Measurements from ENCODE around the gene FRS3. TPM values are rescaled to one million over a fixed set of nuclear protein-coding genes. Genes with fewer than 3 reads are reported as not detected.

FRS3 gene
- total and polyA plus RNA-seq, 2 of the 8 experiments (the other 6 are each of a cell fraction or from before 2014, with no cell fraction given): 3.4 to 4.4 TPM

DNA sequence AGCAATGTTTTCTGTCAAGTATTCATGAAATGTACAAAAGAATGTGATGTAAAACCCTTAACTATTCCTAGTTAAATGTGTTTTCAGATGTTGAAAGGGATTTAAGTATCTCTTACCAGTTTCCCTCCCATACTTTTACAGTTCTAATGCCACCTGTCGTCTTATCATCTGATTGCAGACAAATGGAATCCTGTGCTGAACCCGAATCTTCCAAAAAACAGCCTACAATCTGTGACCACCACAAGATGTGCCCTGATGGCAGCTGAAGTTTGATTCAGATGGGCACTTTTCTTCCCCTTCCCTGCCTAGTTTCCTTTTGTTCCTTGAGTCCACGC lies 9.7 kb upstream of the FRS3 start:
- peaks cover 0 to 4% (median 3%) of the 10 kb centered on the region in 4 experiments; a peak in 6 of 7 replicates for H3K4me1 ChIP-seq (replicated peaks in 1 of 4; ENCODE audit: control insufficient read depth in 3 of 4, insufficient read depth in 4 of 4, low read length in 3 of 4)
- H3K56ac ChIP-seq (replicated peaks; ENCODE audit: insufficient read length, low read depth, low read length): no peak overlapping the region
- H2BK20ac ChIP-seq (ENCODE audit: low read length): no peak overlapping the region
- no peaks in the 10 kb centered on the region for H3K9me3 ChIP-seq (ENCODE audit: insufficient read depth in 2 of 2, low read depth in 1 of 2, low read length in 1 of 2)
- WGBS, 2 experiments (ENCODE audit: extremely low coverage in 1 of 2, insufficient coverage in 1 of 2, insufficient read length in 1 of 2, insufficient replicate concordance in 2 of 2, low coverage in 1 of 2, low lambda C conversion rate in 2 of 2, missing lambda C conversion rate in 1 of 2): 92% methylated on average over 3 of the region's 3 CpGs; no CpG with 5 or more reads in 1 of the 2 experiments
- peaks cover 0 to 12% of the 10 kb centered on the region in 2 experiments; a peak in 3 of 4 replicates for H3K79me2 ChIP-seq (ENCODE audit: control insufficient read depth in 1 of 2, insufficient read depth in 2 of 2, low read length in 2 of 2)
- FAIRE-seq (no peak), DNase-seq (ENCODE audit: low read depth in 1 of 2, low spot score in 2 of 2) (no peak)
- H2AK5ac ChIP-seq (ENCODE audit: low read depth, low read length): no peak overlapping the region
- H3K9ac ChIP-seq (replicated peaks in 1 of 4; ENCODE audit: extremely low read depth in 1 of 4, low read depth in 3 of 4, low read length in 3 of 4): no peak overlapping the region
- no peak overlapping the region for H2BK15ac ChIP-seq (ENCODE audit: low read length)
- peaks cover 14 to 41% (median 23%) of the 10 kb centered on the region in 4 experiments; a peak in 7 of 8 replicates for H3K36me3 ChIP-seq (ENCODE audit: control insufficient read depth in 2 of 4, insufficient read depth in 4 of 4, low read length in 3 of 4)
- ChIA-PET CTCF (ENCODE audit: partially characterized antibody) (interaction anchor here (1.2 to 4.1 kb wide), 4 partner anchors 7 to 254 kb away, joined by 3 to 36 read pairs (median 8); no protein-coding TSS in a partner anchor), POLR2A (ENCODE audit: partially characterized antibody) (interaction anchor here (1.0 to 4.2 kb wide), 3 partner anchors 16 to 279 kb away, joined by 4 to 31 read pairs (median 4); partner anchors contain the start of genes BYSL and MED20)
- no peak overlapping the region for H3K18ac ChIP-seq (ENCODE audit: extremely low read depth, low read length)
- H3K27ac ChIP-seq (ENCODE audit: low read depth, low read length): no peak overlapping the region
- H4K8ac ChIP-seq (ENCODE audit: extremely low read depth, insufficient read depth, low read length): no peak overlapping the region
- no peak overlapping the region for H3K4me3 ChIP-seq (ENCODE audit: extremely low read depth in 1 of 4, insufficient read depth in 2 of 4, low read depth in 3 of 4, low read length in 4 of 4)
- H3K4me2 ChIP-seq (ENCODE audit: insufficient read depth in 1 of 2, low read depth in 2 of 2, low read length in 2 of 2): no peak overlapping the region; a peak in 1 of 4 replicates
- H2AFZ ChIP-seq (ENCODE audit: low read length): no peak overlapping the region
- peaks cover 2% of the 10 kb centered on the region for H3K79me1 ChIP-seq (ENCODE audit: low read depth, low read length)
- H2BK5ac ChIP-seq (ENCODE audit: low read depth, low read length): no peak overlapping the region
- H3K14ac ChIP-seq (ENCODE audit: insufficient read length): no peak overlapping the region
- no peak overlapping the region for H4K91ac ChIP-seq (replicated peaks; ENCODE audit: insufficient read length, low read length)
- H2BK120ac ChIP-seq (replicated peaks; ENCODE audit: low read depth, low read length): no peak overlapping the region
- no peak for TF ChIP-seq ZNF274 (IDR thresholded peaks at IDR 0.05; ENCODE audit: borderline replicate concordance, extremely low read depth, low read length)
- peak; percentile 3; the same call in 1 of the 2 replicates for TF ChIP-seq SP1 (IDR thresholded peaks at IDR 0.05; ENCODE audit: low read depth, low read length)
- peaks cover 0 to 9% of the 10 kb centered on the region in 2 experiments for H4K20me1 ChIP-seq (replicated peaks in 1 of 2; ENCODE audit: control insufficient read depth in 1 of 2, insufficient read depth in 2 of 2, low read length in 2 of 2)
- H4K5ac ChIP-seq (ENCODE audit: insufficient read length, low read depth, low read length): no peak overlapping the region
- peaks cover 12% of the 10 kb centered on the region for H3K23me2 ChIP-seq (ENCODE audit: low read depth, low read length)
- peaks cover 0 to 16% (median 14%) of the 10 kb centered on the region in 4 experiments; a peak in 6 of 7 replicates for H3K27me3 ChIP-seq (replicated peaks in 1 of 4; ENCODE audit: control insufficient read depth in 3 of 4, extremely low read depth in 1 of 4, insufficient read depth in 3 of 4, low read length in 3 of 4)
- no peak overlapping the region for H2BK12ac ChIP-seq (ENCODE audit: low read depth, low read length)
- no peak overlapping the region for H3K23ac ChIP-seq (ENCODE audit: insufficient read length)
- H3K4ac ChIP-seq (replicated peaks; ENCODE audit: insufficient read length, low read depth, low read length): no peak overlapping the region
